ENCODE results near the gene NIBAN1.
A peak's percentile ranks its signal among the peaks of the same experiment; 100 is the strongest.

NIBAN1 gene

DNA sequence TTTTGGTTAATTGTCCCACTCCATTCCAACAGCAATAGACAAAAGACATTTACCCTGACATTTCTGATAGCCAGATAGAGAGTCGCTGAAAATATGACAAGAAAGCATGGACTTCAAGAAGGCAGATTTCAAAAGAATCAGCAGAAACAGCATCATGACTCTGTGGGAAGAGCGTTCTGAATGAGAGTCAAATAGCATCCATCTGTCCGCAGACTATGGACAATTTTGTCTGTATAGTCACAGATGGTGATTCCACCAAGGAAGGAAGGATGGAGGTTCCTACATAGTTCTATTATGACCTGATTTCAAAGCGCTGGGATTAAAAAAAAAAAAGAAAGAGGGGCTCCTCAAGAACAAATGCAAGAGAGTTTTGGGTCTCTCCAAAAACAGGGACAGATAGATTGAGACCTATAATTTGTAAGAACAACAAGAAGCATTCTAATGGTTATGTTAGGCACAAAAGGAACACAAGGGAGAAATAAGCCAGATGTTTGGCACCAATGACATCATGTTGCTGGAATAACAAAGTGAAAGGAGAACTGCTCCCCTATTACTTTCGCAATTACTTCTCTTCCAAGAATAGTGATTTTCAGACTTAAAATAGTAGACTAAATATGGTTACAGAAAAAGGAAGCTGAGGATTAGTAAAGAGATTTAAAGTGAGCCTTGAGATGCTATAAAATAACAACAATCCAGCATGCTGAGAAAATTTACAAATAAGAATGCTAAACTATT lies 28.5 kb downstream of the NIBAN1 start:
- DNase-seq (ENCODE audit: low read depth), result no peak

DNA sequence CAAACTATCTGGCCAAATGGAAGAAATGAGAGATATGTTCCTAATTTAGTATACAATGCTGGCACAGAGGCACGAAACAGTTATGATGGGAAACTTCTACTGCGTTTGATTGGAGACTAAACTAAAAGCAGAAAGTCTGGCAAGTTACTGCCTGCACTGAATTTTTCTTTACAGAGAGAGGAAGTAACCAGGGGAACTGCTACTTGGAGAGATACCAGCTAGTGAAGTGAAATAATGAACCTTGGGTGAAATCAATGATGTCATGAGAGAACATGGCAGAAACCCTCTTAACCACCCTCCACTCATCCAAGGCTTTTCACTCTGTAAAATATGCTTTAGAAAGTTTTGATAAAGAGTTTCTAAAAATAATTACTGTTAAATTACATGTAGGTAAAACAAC lies 29.3 kb downstream of the NIBAN1 start:
- no peak for DNase-seq (ENCODE audit: low read depth)

DNA sequence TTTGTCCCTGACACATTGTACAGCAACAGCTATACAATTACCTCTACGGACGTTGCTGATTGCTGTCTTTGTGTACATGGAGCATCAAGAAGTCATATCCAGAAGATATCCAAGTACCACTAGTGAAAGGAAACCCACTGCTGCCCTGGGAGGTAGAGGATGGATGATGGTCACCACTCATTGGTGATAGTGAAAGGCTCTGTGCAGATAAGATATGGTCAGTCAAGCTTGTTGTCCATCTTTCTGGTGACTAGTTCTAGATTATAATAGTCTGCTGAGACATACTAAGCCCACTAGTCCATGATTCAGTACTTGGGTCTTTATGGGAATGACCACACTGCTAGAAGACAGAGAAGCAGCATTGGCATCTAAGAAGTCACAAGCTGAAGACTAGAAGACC lies 30.3 kb downstream of the NIBAN1 start:
- DNase-seq (ENCODE audit: low read depth), result no peak

GRCh38 chr1:184941735-184942134 lies 32.6 kb downstream of the NIBAN1 start:
- no peak for DNase-seq (ENCODE audit: low read depth)

DNA sequence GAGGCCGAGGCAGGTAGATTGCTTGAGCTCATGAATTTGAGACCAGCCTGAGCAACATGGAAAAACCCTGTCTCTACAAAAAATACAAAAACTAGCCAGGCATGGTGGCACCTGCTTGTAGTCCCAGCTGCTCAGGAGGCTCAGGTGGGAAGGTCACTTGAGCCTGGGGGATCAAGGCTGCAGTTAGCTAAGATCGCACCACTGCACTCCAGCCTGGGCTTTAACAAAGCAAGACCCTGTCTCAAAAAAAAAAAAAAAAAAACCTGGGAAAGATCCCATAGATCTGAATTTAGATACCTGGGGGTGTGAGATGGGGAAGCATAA lies 32.9 kb downstream of the NIBAN1 start:
- no peak for DNase-seq (ENCODE audit: low read depth)

GRCh38 chr1:184940694-184941409 lies 33.5 kb downstream of the NIBAN1 start:
- DNase-seq (ENCODE audit: low read depth), result no peak

DNA sequence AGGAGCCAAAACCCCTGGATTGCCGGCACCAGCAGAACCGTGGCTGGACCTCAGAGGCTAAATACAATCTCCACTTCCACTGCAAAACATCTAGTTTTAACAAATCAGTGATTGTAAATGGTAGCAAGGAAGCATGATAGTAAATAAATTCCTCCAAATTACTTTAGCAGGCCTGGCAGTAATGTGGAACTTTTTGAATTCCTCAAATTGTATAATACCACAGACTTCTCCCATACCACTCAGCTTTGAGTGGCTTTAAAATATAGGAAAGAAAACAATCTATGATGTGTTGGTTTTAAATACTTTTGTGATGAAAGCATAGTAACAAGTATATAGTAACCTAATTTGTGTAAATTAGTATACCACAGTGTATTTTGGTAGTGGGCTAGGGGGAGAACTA lies 34.1 kb downstream of the NIBAN1 start:
- DNase-seq (ENCODE audit: low read depth), result no peak

- DNase-seq (ENCODE audit: low read depth), result no peak
These were observed 36.6 kb downstream of the NIBAN1 start for GRCh38 chr1:184937729-184938128.

GRCh38 chr1:184935920-184936798 lies 38.1 kb downstream of the NIBAN1 start:
- no peak for DNase-seq (ENCODE audit: low read depth)

- DNase-seq (ENCODE audit: low read depth), result no peak
These were observed 40.4 kb downstream of the NIBAN1 start for GRCh38 chr1:184933944-184934343.

- no peak for DNase-seq (ENCODE audit: low read depth)
These were observed 42.0 kb downstream of the NIBAN1 start for GRCh38 chr1:184932319-184932718.

DNA sequence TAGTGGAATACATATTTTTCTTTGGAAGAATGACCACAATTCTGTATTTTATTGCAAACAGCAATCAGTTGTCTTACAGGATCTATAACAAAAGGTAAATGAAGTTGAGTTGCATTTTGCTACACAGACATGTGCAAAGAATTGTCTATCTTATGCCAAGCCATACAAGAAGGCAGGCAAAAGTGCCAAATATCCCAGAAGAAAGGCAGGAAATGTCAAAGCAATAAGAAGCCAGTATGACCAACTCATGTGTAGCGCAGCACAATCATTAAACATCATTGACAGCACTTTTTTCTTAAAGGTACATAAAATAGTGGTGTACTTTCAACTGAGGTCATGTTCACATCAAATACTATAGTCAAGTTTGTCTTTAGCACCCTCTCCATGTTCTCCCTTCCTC lies 42.7 kb downstream of the NIBAN1 start:
- no peak for DNase-seq (ENCODE audit: low read depth)

DNA sequence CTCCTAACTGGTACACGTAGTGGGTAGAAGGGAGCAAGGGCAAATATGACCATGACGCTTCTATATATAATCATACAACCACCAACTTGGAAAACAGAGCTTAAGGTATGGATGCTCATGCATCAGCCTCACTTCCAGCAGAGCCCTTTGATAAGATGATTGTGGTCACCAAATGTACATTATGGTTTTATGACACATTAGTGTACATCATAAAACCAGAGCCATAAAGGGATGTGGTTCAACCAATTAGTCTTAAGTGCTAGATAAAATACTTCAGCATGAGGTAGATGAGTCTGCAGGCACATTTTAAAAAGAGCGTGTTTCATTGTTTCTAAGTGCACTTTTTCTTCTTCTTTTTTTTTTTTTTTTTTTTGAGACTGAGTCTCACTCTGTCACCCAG lies 43.7 kb downstream of the NIBAN1 start:
- peak; percentile 9 for DNase-seq (ENCODE audit: low read depth)

DNA sequence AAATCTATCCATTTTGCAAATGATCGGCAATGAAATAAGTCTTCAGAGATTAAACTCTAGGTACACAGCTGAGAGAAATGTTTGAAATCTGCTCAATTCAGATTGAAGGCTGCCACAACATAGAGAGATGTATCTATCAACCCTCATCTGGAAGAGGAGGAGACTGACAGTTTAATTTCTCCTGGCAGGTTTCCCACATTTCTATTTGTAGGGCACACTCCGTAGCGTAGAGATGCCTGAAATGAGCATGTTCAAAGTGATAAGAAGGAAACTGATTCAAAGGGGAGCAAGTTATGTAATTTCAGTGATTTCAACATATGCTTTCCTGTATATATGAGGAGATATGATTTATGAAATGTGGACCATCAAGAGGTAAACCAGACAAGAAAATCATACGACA lies 44.1 kb downstream of the NIBAN1 start:
- DNase-seq (ENCODE audit: low read depth), result no peak

DNA sequence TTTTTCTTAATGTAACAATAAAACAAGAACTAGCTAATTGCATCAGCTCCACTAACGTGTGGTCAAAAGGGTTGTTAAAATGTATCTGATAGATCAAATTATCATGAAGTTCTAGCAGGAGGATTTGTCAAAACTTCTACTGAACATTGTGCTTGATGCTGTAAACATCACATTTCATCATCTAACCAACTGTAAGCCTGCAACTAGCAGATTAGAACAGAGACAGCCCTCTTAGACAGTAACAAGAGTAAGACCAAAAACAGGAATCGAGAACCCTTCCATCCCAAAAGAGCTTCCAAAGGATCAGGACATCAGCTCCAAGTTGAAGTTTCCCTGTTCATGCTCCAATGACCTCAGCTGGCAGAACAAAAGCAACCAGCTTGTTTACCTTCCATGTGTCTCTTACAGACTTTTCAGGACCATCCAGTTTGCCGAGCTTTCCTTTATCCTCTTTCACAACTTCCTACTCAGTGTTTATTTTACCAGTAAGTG lies 44.6 kb downstream of the NIBAN1 start:
- DNase-seq (ENCODE audit: low read depth), result no peak

- DNase-seq (ENCODE audit: low read depth), result no peak
These were observed 45.9 kb downstream of the NIBAN1 start for GRCh38 chr1:184928394-184928793.
